GM12873 (cell line): Measurements from ENCODE around the gene EIF4G3.

Experiments used
- CTCF ChIP-seq: IDR thresholded peaks from 2 replicates; pipeline ENCODE4 v1.5.1; 2012; ENCODE audit warnings: low read depth, mild to moderate bottlenecking, moderate library complexity, low read length, control low read depth; ENCODE audit not compliant: insufficient read depth; ENCODE audit errors: missing control alignments

EIF4G3 gene

GRCh38 chr1:21065851-21066250, 110.8 kb downstream of the EIF4G3 start:
- TF ChIP-seq CTCF = no peak

DNA sequence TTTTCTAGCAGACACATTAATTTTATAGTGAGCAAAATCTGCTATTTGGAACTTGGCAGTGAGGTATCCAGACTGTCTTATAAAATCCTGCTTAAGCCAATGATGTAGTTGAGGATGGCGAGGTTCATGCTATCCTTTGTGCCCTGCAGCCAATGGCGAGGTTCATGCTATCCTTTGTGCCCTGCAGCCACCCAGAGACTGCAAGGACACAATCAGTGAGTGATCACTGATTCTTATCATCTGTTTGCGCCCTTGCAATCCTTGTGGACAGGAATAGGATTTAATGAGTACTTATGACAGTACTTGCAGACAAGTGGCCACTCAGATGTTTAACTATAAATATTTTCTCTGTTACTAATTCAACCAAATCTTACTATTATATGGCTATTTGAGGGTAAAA, 112.6 kb downstream of the EIF4G3 start:
- no peak for TF ChIP-seq CTCF

GRCh38 chr1:21060523-21060922, 116.2 kb downstream of the EIF4G3 start:
- no peak for TF ChIP-seq CTCF

DNA sequence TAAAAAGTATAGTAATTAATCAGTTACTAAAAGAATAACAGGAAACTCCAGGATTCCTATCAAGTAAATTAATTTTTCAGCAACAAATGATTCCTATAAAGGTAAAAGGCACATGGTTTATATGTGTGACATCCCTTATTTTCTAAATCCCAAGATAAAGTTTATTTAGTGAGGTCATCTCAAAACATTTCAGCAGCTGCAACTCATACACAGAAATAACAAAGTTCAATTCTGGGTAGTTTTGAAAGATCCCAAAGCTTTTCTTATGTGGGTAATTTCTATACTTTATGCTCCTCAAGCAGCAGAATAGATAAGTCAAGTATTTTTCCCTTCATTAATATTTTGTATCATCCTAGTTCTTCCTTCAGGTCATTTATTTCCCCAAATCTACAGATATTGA, 117.7 kb downstream of the EIF4G3 start:
- no peak for TF ChIP-seq CTCF

DNA sequence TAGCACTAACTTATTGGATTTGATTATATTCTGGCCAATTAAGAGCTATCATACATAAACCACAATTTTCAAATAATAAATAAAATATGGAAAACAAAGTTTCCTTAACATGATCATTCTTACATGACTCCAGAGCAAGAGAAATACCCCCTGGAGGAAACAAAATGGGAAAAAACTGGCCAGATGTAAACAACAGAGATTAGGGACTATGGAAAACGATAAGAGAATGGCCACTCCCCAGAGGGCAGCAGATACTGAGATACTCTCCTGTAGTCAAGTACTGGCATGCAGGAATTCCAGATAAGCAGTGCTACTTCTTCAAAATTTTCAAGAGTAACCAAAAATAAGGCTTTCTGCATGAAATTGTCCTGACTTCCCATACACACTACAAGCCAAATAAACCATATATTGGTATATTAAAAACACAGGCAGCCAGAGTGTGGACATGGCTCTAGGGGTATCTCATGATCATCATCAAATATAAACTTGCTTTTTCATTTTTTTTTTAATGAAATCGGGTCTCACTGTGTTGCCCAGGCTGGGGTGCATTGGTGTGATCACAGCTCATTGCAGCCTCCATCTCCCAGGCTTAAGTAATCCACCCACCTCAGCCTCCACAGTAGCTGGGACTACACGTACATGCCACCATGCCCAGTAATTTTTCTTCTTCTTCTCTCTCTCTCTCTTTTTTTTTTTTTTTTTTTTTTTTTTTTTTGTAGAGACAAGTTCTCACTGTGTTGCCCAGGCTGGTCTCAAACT, 118.5 kb downstream of the EIF4G3 start:
- no peak for TF ChIP-seq CTCF

DNA sequence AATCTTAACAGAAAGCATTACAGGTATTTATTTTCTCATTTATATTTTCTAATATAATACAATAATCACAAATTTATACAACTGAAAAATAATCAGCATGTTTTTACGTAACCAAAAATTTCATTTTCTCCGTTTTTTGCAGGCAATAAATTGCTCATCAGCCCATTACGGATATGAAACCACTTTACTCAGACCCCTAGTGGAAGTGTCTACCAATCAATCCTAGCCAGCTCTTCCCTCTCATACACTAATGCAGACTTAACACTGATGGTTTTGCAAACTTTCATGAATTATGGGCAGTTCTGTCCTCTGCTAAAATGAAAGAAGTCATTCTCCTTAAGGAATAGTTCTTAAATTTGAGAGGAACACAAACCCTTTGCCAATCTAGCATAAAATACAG, 124.7 kb downstream of the EIF4G3 start:
- TF ChIP-seq CTCF = no peak

DNA sequence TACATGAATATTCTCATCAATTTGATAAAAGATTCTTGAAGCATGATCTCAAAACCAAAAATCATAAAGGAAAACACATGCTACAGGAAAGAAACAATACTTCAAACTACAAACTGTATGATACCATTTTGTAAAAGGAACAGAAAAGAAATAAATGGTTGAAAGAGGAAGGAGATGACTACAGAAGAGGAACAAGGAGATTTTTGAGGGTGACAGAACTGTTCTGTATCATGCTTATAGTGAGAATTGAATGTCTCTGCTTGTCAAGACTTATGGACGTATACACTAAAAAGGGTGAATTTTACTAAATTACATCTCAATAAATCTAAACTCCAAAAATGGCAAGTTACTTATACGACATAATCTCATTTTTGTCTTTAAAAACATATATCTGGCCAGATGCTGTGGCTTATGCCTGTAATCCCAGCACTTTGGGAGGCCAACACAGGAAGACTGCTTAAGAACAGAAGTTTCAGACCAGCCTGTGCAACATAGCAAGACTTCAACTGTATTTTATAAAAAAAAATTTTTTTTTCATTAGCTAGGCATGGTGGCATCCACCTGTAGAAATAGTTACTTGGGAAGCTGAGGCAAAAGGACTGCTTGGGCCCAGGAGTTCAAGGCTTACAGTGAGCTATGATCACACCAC, 125.4 kb downstream of the EIF4G3 start:
- TF ChIP-seq CTCF = no peak
